Suprapubic skin (tissue), 3 donors: ENCODE data around the gene REV3L.

ENCODE experiments used
- POLR2A ChIP-seq, 2 donors: fragments of 450-650 bp; IDR thresholded peaks; one replicate each; pipeline ENCODE4 v1.6.1; 2017; ENCODE audit warnings: antibody characterized with exemption in 2 of 2, mild to moderate bottlenecking in 2 of 2, moderate library complexity in 2 of 2
- TF ChIP-seq, protein P1 (sequence below), 2 donors: fragments of 200-600 bp in 1 of 2; fragments of 450-650 bp in 1 of 2; sonication (generic) in 1 of 2; IDR thresholded peaks; one replicate each; pipeline ENCODE4 v1.5.1; 2016 to 2019; ENCODE audit warnings: antibody characterized with exemption in 2 of 2, mild to moderate bottlenecking in 1 of 2, moderate library complexity in 1 of 2

DNA sequence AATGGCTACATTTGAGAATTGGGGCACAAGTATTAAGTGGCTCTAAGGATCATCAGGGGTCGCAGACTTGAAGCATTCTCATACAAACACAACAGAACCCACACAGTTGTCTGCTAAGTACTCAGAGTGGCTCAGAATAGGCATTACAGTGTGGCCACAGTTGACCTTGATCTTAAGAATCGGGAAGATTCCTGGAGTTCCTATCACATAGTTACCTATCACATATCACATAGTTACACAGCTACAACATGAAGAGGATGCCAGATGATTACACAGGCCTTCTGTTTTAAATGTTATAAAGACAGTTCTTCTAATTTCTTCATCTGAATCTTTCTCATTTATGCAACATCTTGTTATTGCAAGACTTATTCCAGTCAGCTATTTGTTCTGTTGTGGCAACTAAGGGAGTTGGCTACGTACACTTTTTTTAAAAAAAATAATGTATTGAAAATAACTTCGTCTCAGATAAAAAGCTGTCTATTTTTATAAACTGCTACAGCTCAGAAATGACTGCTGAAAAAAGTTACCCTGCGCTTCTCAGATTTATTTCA, 129.0 kb downstream of the REV3L start:
- no peak for TF ChIP-seq POLR2A (IDR thresholded peaks at IDR 0.05)
- TF ChIP-seq, protein P1, sequence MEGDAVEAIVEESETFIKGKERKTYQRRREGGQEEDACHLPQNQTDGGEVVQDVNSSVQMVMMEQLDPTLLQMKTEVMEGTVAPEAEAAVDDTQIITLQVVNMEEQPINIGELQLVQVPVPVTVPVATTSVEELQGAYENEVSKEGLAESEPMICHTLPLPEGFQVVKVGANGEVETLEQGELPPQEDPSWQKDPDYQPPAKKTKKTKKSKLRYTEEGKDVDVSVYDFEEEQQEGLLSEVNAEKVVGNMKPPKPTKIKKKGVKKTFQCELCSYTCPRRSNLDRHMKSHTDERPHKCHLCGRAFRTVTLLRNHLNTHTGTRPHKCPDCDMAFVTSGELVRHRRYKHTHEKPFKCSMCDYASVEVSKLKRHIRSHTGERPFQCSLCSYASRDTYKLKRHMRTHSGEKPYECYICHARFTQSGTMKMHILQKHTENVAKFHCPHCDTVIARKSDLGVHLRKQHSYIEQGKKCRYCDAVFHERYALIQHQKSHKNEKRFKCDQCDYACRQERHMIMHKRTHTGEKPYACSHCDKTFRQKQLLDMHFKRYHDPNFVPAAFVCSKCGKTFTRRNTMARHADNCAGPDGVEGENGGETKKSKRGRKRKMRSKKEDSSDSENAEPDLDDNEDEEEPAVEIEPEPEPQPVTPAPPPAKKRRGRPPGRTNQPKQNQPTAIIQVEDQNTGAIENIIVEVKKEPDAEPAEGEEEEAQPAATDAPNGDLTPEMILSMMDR (IDR thresholded peaks at IDR 0.05) = no peak
